Natural killer cell (primary cell): ENCODE results near the gene MYL5. TPM values are rescaled to one million over a fixed set of nuclear protein-coding genes. Genes with fewer than 3 reads are reported as not detected.

Experiments
- ATAC-seq, 3 donors: fragments of 150-1000 bp in 2 of 3; fragments of 200-7000 bp in 1 of 3; cut with Tn5 transposase; 1 replicate in 1 of 3; 2 replicates in 2 of 3; pipeline ENCODE4 v1.10.0; 2021; ENCODE audit warnings: mild to moderate bottlenecking in 2 of 3, moderate library complexity in 2 of 3
- DNase-seq, 2 donors: peaks; one replicate each; pipeline versions ENCODE4 v3.0.0 to v3.0.0-alpha.2; 2013 to 2021; ENCODE audit warnings: mixed read lengths in 1 of 2
- H3K27ac ChIP-seq: one replicate; pipeline ENCODE4 v1.5.1; 2013; ENCODE audit warnings: mild to moderate bottlenecking, low read length
- H3K27me3 ChIP-seq: one replicate; pipeline ENCODE4 v1.6.1; 2013; ENCODE audit warnings: low read length; ENCODE audit not compliant: control insufficient read depth, insufficient read depth
- H3K36me3 ChIP-seq: one replicate; pipeline ENCODE4 v1.6.1; 2013; ENCODE audit warnings: low read length; ENCODE audit not compliant: control insufficient read depth, insufficient read depth
- H3K4me1 ChIP-seq: one replicate; pipeline ENCODE4 v1.6.1; 2013; ENCODE audit warnings: low read length; ENCODE audit not compliant: control insufficient read depth, insufficient read depth
- H3K4me3 ChIP-seq: one replicate; pipeline ENCODE4 v1.5.1; 2013; ENCODE audit warnings: low read length
- H3K9me3 ChIP-seq: one replicate; pipeline ENCODE4 v1.6.1; 2013; ENCODE audit warnings: low read length; ENCODE audit not compliant: control insufficient read depth, insufficient read depth
- H3K27ac Mint-ChIP-seq, 2 donors: one replicate each; pipeline ENCODE4 v1.8.0; 2022; ENCODE audit warnings: mild to moderate bottlenecking in 2 of 2, mixed read lengths in 2 of 2, moderate library complexity in 1 of 2
- H3K27me3 Mint-ChIP-seq, 2 donors: one replicate each; pipeline ENCODE4 v1.8.0; 2022; ENCODE audit warnings: low read depth in 2 of 2, mixed read lengths in 2 of 2
- H3K36me3 Mint-ChIP-seq: one replicate; pipeline ENCODE4 v1.8.0; 2022; ENCODE audit warnings: mixed read lengths
- H3K4me1 Mint-ChIP-seq, 2 donors: one replicate each; pipeline ENCODE4 v1.8.0; 2022; ENCODE audit warnings: mixed read lengths in 2 of 2
- H3K4me3 Mint-ChIP-seq: one replicate; pipeline ENCODE4 v1.8.0; 2022; ENCODE audit warnings: mild to moderate bottlenecking, moderate library complexity, mixed read lengths
- H3K9me3 Mint-ChIP-seq, 2 donors: one replicate each; pipeline ENCODE4 v1.8.0; 2022; ENCODE audit warnings: mixed read lengths in 2 of 2
- WGBS: methylation state at CpG from one replicate; pipeline ENCODE4 v1.1.7; 2013; ENCODE audit warnings: missing lambda C conversion rate; ENCODE audit not compliant: insufficient coverage; 5-methylcytosine and 5-hydroxymethylcytosine counted together
- intact Hi-C: fragments of 100-400 bp; cut with micrococcal nuclease; formaldehyde crosslinking; loops from one replicate; pipeline ENCODE4 v1.14.2; 2022
- total RNA-seq, 4 donors: library from RNA; stranded (reverse); fragments of 120-200 nt in 1 of 4; gene quantifications; one replicate each; pipeline versions ENCODE4 v1.2.3 to v1.2.4, GENCODE V29; 2013 to 2022
- TF ChIP-seq, protein P1 (sequence below): fragments of 200-600 bp; IDR thresholded peaks from one replicate; pipeline ENCODE4 v1.8.0; 2022; ENCODE audit warnings: antibody characterized with exemption

The MYL5 gene
- total RNA-seq, 3 donors from 2014 or later (not counting 1 experiment from before 2014, with no cell fraction given) = 23.4 to 39.5 (median 30.1) TPM

DNA sequence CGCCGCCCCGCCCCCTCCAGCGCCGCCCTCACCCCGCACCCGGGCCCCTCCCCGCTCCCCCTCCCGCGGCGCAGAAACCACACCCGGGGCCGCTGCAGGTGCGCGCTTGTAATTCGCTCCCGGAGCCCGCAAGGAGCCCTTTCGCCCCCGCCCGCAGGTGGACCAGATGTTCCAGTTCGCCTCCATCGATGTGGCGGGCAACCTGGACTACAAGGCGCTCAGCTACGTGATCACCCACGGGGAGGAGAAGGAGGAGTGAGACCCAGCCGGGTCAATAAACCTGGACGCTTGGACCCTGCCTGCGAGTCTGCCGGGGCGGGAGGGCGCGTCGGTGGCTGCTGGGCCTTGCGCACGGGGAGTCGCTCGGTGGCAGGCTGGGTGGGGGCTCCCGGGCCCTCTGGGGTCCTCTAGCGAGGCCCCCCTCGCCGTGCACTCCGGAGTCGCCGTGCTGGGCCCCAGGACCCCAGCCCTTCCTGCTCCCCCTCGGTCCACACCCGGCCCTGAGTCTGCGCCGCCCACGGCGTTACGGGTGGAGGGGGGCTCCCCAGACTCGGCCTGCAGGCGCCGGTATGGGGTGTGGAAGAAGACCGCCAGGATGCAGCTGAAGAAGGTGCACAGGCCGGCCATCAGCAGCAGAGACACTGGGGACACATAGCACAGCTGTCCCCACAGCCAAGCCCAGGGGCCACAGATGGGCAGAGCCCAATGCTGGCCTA is 7.6 kb downstream of the MYL5 start:
- intact Hi-C loops = loop anchor here (2.0 kb wide), 1 partner anchor 23 kb away; the partner anchor contains the start of gene PCGF3
- H3K4me3 ChIP-seq = no peak overlapping the region
- WGBS = 82% methylated on average over 53 of the region's 58 CpGs

DNA sequence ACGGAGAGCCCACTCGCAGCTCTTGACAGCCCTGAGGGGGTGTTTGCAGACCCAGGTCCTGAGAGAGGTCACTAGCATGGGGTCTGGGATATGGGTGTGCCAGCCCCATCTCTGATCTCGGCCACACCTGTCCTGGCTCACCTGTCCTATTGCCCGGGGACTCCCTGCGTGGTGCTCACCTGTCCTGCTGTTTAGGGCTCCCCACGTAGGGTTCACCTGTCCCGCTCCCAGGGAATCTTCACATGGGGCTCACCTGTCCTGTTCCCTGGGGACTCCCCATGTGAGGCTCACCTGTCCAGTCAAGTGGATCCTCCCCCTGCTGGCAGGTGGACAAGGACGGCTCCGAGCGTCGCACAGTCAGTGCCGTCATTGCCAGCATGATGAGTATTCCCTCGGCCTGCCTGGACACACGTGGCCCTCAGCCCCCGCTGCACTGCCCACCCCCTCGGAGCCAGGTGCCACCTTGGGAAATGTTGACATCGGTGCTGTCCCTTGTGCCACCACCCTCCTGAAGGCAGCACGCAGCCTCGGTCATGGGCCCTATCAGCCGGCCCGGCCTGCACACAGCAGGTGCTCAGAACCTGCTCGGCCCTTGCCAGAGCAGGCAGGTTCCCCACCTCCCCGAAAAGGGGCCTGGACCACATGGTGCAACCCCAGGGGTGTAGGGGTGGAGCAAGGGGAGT is 8.3 kb downstream of the MYL5 start:
- no peaks in the 10 kb centered on the region for H3K9me3 ChIP-seq
- Mint-ChIP-seq H3K36me3 (no peaks in the 10 kb centered on the region), H3K4me1 (peaks cover 13 to 29% of the 10 kb centered on the region in 2 donors), H3K27me3 (no peaks in the 10 kb centered on the region), H3K27ac (no peak overlapping the region), H3K4me3 (peak overlapping the region; percentile 47), H3K9me3 (no peaks in the 10 kb centered on the region)
- ATAC-seq = no peak
- no peak overlapping the region for H3K4me3 ChIP-seq
- H3K27me3 ChIP-seq = no peaks in the 10 kb centered on the region
- intact Hi-C loops = no loop called here
- H3K36me3 ChIP-seq = no peaks in the 10 kb centered on the region
- H3K4me1 ChIP-seq = peaks cover 39% of the 10 kb centered on the region
- DNase-seq = no peak
- TF ChIP-seq, protein P1, sequence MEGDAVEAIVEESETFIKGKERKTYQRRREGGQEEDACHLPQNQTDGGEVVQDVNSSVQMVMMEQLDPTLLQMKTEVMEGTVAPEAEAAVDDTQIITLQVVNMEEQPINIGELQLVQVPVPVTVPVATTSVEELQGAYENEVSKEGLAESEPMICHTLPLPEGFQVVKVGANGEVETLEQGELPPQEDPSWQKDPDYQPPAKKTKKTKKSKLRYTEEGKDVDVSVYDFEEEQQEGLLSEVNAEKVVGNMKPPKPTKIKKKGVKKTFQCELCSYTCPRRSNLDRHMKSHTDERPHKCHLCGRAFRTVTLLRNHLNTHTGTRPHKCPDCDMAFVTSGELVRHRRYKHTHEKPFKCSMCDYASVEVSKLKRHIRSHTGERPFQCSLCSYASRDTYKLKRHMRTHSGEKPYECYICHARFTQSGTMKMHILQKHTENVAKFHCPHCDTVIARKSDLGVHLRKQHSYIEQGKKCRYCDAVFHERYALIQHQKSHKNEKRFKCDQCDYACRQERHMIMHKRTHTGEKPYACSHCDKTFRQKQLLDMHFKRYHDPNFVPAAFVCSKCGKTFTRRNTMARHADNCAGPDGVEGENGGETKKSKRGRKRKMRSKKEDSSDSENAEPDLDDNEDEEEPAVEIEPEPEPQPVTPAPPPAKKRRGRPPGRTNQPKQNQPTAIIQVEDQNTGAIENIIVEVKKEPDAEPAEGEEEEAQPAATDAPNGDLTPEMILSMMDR = no peak
- no peak overlapping the region for H3K27ac ChIP-seq
- 93% methylated on average over 23 of the region's 23 CpGs for WGBS

More for the DNA sequence above, 7.6 kb downstream of the MYL5 start:
- Mint-ChIP-seq H3K27me3 (no peaks in the 10 kb centered on the region), H3K9me3 (no peaks in the 10 kb centered on the region), H3K36me3 (no peaks in the 10 kb centered on the region), H3K4me1 (peaks cover 11 to 27% of the 10 kb centered on the region in 2 donors), H3K4me3 (peak overlapping the region; percentile 40), H3K27ac (peak overlapping the region in 1 of 2 donors; percentile 90)
- TF ChIP-seq, protein P1 = no peak
- H3K4me1 ChIP-seq = peaks cover 32% of the 10 kb centered on the region
- H3K9me3 ChIP-seq = no peaks in the 10 kb centered on the region
- DNase-seq = peak in 1 of 2 donors; percentile 69
- no peaks in the 10 kb centered on the region for H3K27me3 ChIP-seq
- peak in 1 of 3 donors; percentile 17 for ATAC-seq
- H3K27ac ChIP-seq = no peak overlapping the region
- no peaks in the 10 kb centered on the region for H3K36me3 ChIP-seq

DNA sequence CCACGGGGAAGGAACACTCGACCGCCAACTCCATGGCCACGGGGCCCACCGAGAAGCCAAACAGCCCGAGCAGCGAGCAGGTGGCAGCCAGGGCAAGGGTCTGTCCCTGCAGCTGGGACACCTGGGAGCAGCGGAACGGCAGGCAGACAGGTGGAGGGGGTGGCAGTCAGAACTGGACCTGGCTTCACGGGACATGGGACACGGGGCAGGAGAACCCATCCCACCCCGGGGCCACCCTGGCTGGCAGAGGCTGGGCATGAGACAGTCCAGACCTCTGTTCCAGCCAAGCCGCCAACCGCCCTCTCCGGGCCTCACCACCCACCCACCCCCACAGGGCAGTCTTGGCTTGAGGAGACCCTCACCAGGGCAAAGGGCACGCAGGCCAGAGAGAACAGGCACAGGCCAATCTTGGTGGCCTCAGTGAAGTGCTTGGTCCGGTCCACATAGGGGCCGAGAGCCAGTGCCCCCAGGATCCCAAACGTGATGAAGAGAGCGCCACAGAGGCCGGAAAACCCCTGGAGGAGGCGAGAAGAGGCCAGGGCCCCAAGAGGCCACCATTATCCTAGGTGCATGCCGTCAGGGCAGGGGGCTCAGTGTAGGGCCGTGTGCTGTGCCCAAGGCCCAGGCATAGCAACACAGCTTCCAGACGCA is 9.0 kb downstream of the MYL5 start:
- Histone ChIP-seq H3K4me3 (no peak overlapping the region), H3K27ac (no peak overlapping the region), H3K36me3 (no peaks in the 10 kb centered on the region), H3K9me3 (no peaks in the 10 kb centered on the region), H3K4me1 (peaks cover 46% of the 10 kb centered on the region), H3K27me3 (no peaks in the 10 kb centered on the region)
- no peaks in the 10 kb centered on the region for H3K9me3 Mint-ChIP-seq
- no peak for ATAC-seq
- H3K4me3 Mint-ChIP-seq = no peak overlapping the region
- 72% methylated on average over 25 of the region's 25 CpGs for WGBS
- TF ChIP-seq, protein P1 = no peak
- DNase-seq = no peak
- peak overlapping the region in 1 of 2 donors; percentile 58 for H3K27ac Mint-ChIP-seq
- H3K27me3 Mint-ChIP-seq = no peaks in the 10 kb centered on the region
- peaks cover 16 to 32% of the 10 kb centered on the region in 2 donors for H3K4me1 Mint-ChIP-seq
- no peaks in the 10 kb centered on the region for H3K36me3 Mint-ChIP-seq
- intact Hi-C loops = no loop called here
